Mesenchymal stem cell (in vitro differentiated cells and primary cell): ENCODE data around the gene ZEB1.

Experiments used
- DNase-seq: peaks from one replicate; pipeline ENCODE4 v3.0.0-alpha.2; 2013
- H2AFZ ChIP-seq: one replicate; pipeline ENCODE4 v1.6.1; 2013; ENCODE audit warnings: low read depth, mild to moderate bottlenecking, control low read depth, inconsistent platforms, low read length, moderate library complexity
- H2AK5ac ChIP-seq: 2 replicates; pipeline ENCODE4 v1.6.1; 2013; ENCODE audit warnings: low read length, moderate library complexity, mild to moderate bottlenecking, inconsistent platforms; ENCODE audit not compliant: severe bottlenecking
- H2BK120ac ChIP-seq: one replicate; pipeline ENCODE4 v1.6.1; 2013; ENCODE audit warnings: low read depth, mild to moderate bottlenecking, inconsistent platforms, low read length, moderate library complexity
- H2BK12ac ChIP-seq, 2 experiments: one replicate each; pipeline ENCODE4 v1.6.1; 2013; ENCODE audit warnings: inconsistent platforms in 2 of 2, low read length in 2 of 2, mild to moderate bottlenecking in 2 of 2, moderate library complexity in 2 of 2, control low read depth in 1 of 2
- H2BK15ac ChIP-seq: one replicate; pipeline ENCODE4 v1.6.1; 2013; ENCODE audit warnings: mild to moderate bottlenecking, low read depth, inconsistent platforms; ENCODE audit not compliant: poor library complexity, severe bottlenecking
- H2BK5ac ChIP-seq: 2 replicates; pipeline ENCODE4 v1.6.1; 2013; ENCODE audit warnings: low read depth, mild to moderate bottlenecking, low read length, control low read depth, inconsistent platforms; ENCODE audit not compliant: poor library complexity, severe bottlenecking
- H3K14ac ChIP-seq, 2 experiments: one replicate each; pipeline ENCODE4 v1.6.1; 2013; ENCODE audit warnings: inconsistent platforms in 2 of 2, low read length in 2 of 2, control low read depth in 1 of 2, mild to moderate bottlenecking in 1 of 2, moderate library complexity in 1 of 2
- H3K18ac ChIP-seq, 2 experiments: one replicate each; pipeline ENCODE4 v1.6.1; 2013; ENCODE audit warnings: inconsistent platforms in 2 of 2, low read length in 2 of 2, control low read depth in 1 of 2, low read depth in 1 of 2, mild to moderate bottlenecking in 1 of 2
- H3K23ac ChIP-seq, 2 experiments: one replicate each; pipeline ENCODE4 v1.6.1; 2013; ENCODE audit warnings: inconsistent platforms in 2 of 2, low read length in 2 of 2, mild to moderate bottlenecking in 2 of 2, moderate library complexity in 2 of 2, control low read depth in 1 of 2
- H3K27ac ChIP-seq: 2 replicates; pipeline ENCODE4 v1.5.1; 2013; ENCODE audit warnings: mild to moderate bottlenecking, moderate library complexity, low read length, control low read depth, inconsistent platforms; ENCODE audit not compliant: poor library complexity, severe bottlenecking
- H3K27me3 ChIP-seq, 2 experiments: 2 replicates each; pipeline versions ENCODE4 v1.6.1 to v1.7.0; 2013; ENCODE audit warnings: low read length in 2 of 2, mild to moderate bottlenecking in 2 of 2, moderate library complexity in 2 of 2, control low read depth in 1 of 2, inconsistent platforms in 1 of 2; ENCODE audit not compliant: control insufficient read depth in 1 of 2, insufficient read depth in 1 of 2
- H3K36me3 ChIP-seq, 2 experiments: 2 replicates each; pipeline versions ENCODE4 v1.6.1 to v1.7.0; 2013; ENCODE audit warnings: low read length in 2 of 2, control low read depth in 1 of 2, inconsistent platforms in 1 of 2, low read depth in 1 of 2, mild to moderate bottlenecking in 1 of 2; ENCODE audit not compliant: insufficient read depth in 2 of 2, control insufficient read depth in 1 of 2
- H3K4ac ChIP-seq, 2 experiments: one replicate each; pipeline ENCODE4 v1.6.1; 2013; ENCODE audit warnings: inconsistent platforms in 2 of 2, low read length in 2 of 2, mild to moderate bottlenecking in 2 of 2, moderate library complexity in 2 of 2, control low read depth in 1 of 2, low read depth in 1 of 2
- H3K4me1 ChIP-seq: 2 replicates; pipeline ENCODE4 v1.6.1; 2013; ENCODE audit warnings: low read depth, low read length, control low read depth; ENCODE audit not compliant: control insufficient read depth, insufficient read depth
- H3K4me2 ChIP-seq: 2 replicates; pipeline ENCODE4 v1.6.1; 2013; ENCODE audit warnings: low read length, mild to moderate bottlenecking, inconsistent platforms; ENCODE audit not compliant: poor library complexity, severe bottlenecking
- H3K4me3 ChIP-seq, 2 experiments: 2 replicates each; pipeline versions ENCODE4 v1.5.1 to v1.7.0; 2013; ENCODE audit warnings: low read length in 2 of 2, mild to moderate bottlenecking in 2 of 2, control low read depth in 1 of 2, low read depth in 1 of 2; ENCODE audit not compliant: insufficient read depth in 1 of 2
- H3K79me1 ChIP-seq: replicated peaks from 2 replicates; pipeline ENCODE4 v1.6.1; 2013; ENCODE audit warnings: mild to moderate bottlenecking, control low read depth, low read length, inconsistent platforms; ENCODE audit not compliant: poor library complexity, severe bottlenecking
- H3K9ac ChIP-seq: 2 replicates; pipeline ENCODE4 v1.7.0; 2013; ENCODE audit warnings: mild to moderate bottlenecking, low read length, moderate library complexity
- H3K9me3 ChIP-seq: 2 replicates; pipeline ENCODE4 v1.7.0; 2013; ENCODE audit warnings: mild to moderate bottlenecking, low read length; ENCODE audit not compliant: control insufficient read depth
- H4K8ac ChIP-seq: one replicate; pipeline ENCODE4 v1.6.1; 2013; ENCODE audit warnings: inconsistent platforms, mild to moderate bottlenecking, low read length, moderate library complexity
- H4K91ac ChIP-seq: one replicate; pipeline ENCODE4 v1.6.1; 2013; ENCODE audit warnings: mild to moderate bottlenecking, low read length, inconsistent platforms
- WGBS: methylation state at CpG from one replicate; pipeline ENCODE4 v1.1.7; 2013; ENCODE audit warnings: mixed read lengths; 5-methylcytosine and 5-hydroxymethylcytosine counted together

Gene ZEB1

GRCh38 chr10:31490858-31491504, 172.0 kb downstream of the ZEB1 start:
- Histone ChIP-seq H2BK15ac (no peak overlapping the region), H4K91ac (no peak overlapping the region), H2BK12ac (no peak overlapping the region), H3K9ac (no peak overlapping the region), H3K9me3 (no peaks in the 10 kb centered on the region), H2AK5ac (no peak overlapping the region), H4K8ac (no peak overlapping the region), H3K4ac (no peak overlapping the region), H3K36me3 (peaks cover 0 to 38% of the 10 kb centered on the region in 2 experiments), H3K4me1 (peaks cover 2% of the 10 kb centered on the region), H3K27me3 (no peaks in the 10 kb centered on the region), H3K18ac (peak overlapping the region in 1 of 2 experiments; percentile 43), H3K14ac (no peak overlapping the region), H2BK5ac (no peak overlapping the region), H3K4me2 (no peak overlapping the region), H2BK120ac (no peak overlapping the region), H2AFZ (no peak overlapping the region), H3K4me3 (no peak overlapping the region), H3K23ac (no peak overlapping the region), H3K79me1 (peaks cover 8% of the 10 kb centered on the region), H3K27ac (no peak overlapping the region)
- DNase-seq, result peak; percentile 71
- 100% methylated on average over 1 of the region's 1 CpG for WGBS

- Histone ChIP-seq H3K4me2 (no peak overlapping the region), H3K27ac (no peak overlapping the region), H3K14ac (no peak overlapping the region), H2BK5ac (no peak overlapping the region), H2AK5ac (no peak overlapping the region), H3K9me3 (peaks cover 73% of the 10 kb centered on the region), H3K23ac (no peak overlapping the region), H3K36me3 (peaks cover 17 to 97% of the 10 kb centered on the region in 2 experiments), H2BK12ac (no peak overlapping the region), H2BK15ac (no peak overlapping the region), H3K9ac (no peak overlapping the region), H2AFZ (no peak overlapping the region), H3K27me3 (no peaks in the 10 kb centered on the region), H2BK120ac (no peak overlapping the region), H3K4me3 (no peak overlapping the region), H3K79me1 (peaks cover 20% of the 10 kb centered on the region), H3K18ac (no peak overlapping the region), H4K8ac (no peak overlapping the region), H3K4me1 (no peaks in the 10 kb centered on the region), H3K4ac (no peak overlapping the region), H4K91ac (no peak overlapping the region)
- WGBS, result no CpG with 5 or more reads among the region's 2 CpGs
- DNase-seq, result no peak
Observed at GRCh38 chr10:31507427-31507826, 188.4 kb downstream of the ZEB1 start.

- Histone ChIP-seq H2AFZ (no peak overlapping the region), H3K4me2 (no peak overlapping the region), H3K14ac (peak overlapping the region in 1 of 2 experiments; percentile 31), H3K27ac (no peak overlapping the region), H4K91ac (no peak overlapping the region), H2BK12ac (no peak overlapping the region), H3K4me1 (no peaks in the 10 kb centered on the region), H3K18ac (no peak overlapping the region), H3K9me3 (peaks cover 73% of the 10 kb centered on the region), H2BK5ac (no peak overlapping the region), H2BK15ac (no peak overlapping the region), H3K79me1 (peaks cover 20% of the 10 kb centered on the region), H3K4me3 (no peak overlapping the region), H4K8ac (peak overlapping the region; percentile 57), H2AK5ac (no peak overlapping the region), H3K36me3 (peaks cover 17 to 97% of the 10 kb centered on the region in 2 experiments), H3K9ac (no peak overlapping the region), H2BK120ac (no peak overlapping the region), H3K27me3 (no peaks in the 10 kb centered on the region), H3K23ac (no peak overlapping the region), H3K4ac (no peak overlapping the region)
- DNase-seq, result no peak
- 96% methylated on average over 4 of the region's 4 CpGs for WGBS
Observed at GRCh38 chr10:31508234-31508633, 189.2 kb downstream of the ZEB1 start.

GRCh38 chr10:31508882-31509281, 189.9 kb downstream of the ZEB1 start:
- H4K91ac ChIP-seq, result peak overlapping the region; percentile 34
- H3K4me3 ChIP-seq, result no peak overlapping the region
- H3K4ac ChIP-seq, result no peak overlapping the region
- 86% methylated on average over 5 of the region's 5 CpGs for WGBS
- H3K18ac ChIP-seq, result peak overlapping the region in 1 of 2 experiments; percentile 23
- H2AFZ ChIP-seq, result no peak overlapping the region
- H2AK5ac ChIP-seq, result no peak overlapping the region
- no peak overlapping the region for H2BK120ac ChIP-seq
- H3K4me1 ChIP-seq, result no peaks in the 10 kb centered on the region
- peaks cover 17 to 97% of the 10 kb centered on the region in 2 experiments for H3K36me3 ChIP-seq
- H2BK5ac ChIP-seq, result no peak overlapping the region
- H2BK15ac ChIP-seq, result no peak overlapping the region
- peak; percentile 22 for DNase-seq
- H3K9me3 ChIP-seq, result peaks cover 67% of the 10 kb centered on the region
- H3K4me2 ChIP-seq, result no peak overlapping the region
- H3K79me1 ChIP-seq, result peaks cover 20% of the 10 kb centered on the region
- no peak overlapping the region for H3K23ac ChIP-seq
- no peak overlapping the region for H2BK12ac ChIP-seq
- H3K27me3 ChIP-seq, result no peaks in the 10 kb centered on the region
- H3K14ac ChIP-seq, result no peak overlapping the region
- no peak overlapping the region for H3K27ac ChIP-seq
- H3K9ac ChIP-seq, result no peak overlapping the region
- H4K8ac ChIP-seq, result peak overlapping the region; percentile 59
